ENCODE measurements around the gene RBM24. TPM values are rescaled to one million over a fixed set of nuclear protein-coding genes. Genes with fewer than 3 reads are reported as not detected.
A peak's percentile ranks its signal among the peaks of the same experiment; 100 is the strongest.

The RBM24 gene
- total RNA-seq: 0.63 and 0.64 TPM in 2 replicates

DNA sequence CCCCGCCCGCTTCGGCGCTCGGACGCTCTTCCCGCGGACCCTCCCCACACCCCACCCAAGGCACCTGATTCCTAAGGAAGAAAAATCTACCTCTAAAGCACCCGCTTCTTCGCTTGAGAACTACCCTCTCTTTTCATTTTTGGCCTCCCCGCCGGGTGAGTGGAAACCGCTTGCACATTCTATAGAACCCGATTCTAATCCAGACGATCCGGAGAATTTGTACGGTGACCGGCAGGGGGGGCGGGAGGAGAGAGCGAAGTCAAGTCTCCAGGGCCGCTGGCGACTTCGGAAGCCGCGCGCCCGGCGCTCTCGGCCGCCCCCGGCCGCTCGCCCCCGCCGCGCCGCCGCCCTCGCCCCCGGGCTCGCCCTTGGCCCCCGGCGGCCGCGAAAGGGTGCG lies at the start of gene RBM24:
RBM24 (plus strand) TSS at position 262 of the 397 bp plus-strand sequence. CDS start 221 bp downstream, outside the sequence.
- DNase-seq (ENCODE audit: low read depth in 2 of 2): peak; percentile 7 to 71

DNA sequence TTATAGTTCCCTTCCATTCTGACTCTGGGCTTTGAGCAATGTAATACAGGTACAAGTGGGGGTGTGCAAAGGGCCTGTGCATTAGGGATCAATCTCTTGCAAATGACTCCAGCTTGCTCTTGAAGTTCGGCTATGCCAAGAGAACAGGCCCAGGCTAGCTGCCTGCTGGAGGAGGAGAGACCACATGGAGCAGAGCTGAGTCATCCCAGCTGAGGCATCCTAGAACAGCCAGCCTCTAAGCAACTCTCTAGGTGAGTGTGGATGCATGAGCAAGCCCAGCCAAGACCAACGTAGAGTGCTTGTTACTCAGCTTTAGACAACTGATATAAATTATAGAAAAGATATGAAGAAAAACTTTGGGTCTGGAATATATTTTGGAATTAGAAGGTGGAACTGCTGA lies 47.6 kb upstream of the RBM24 start:
- no peak for DNase-seq (ENCODE audit: low read depth in 2 of 2)

DNA sequence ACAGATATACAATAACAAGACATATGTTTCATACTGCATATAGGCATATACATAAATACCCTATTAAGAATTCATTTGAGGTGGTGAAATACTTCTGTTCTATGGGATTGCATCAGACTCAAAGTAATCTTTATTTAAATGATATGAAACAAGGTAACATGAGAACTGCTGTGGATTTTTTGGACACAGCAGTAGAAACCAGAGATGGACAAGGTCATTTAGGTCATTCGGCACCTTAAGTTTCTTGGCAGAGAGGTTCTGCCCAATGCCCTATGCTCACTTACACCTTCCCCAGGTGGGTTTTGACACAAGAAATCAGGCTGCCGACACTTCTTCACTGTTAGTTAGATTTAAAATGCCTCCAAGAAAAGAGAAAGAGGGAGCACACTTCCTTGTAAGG lies 43.9 kb upstream of the RBM24 start:
- DNase-seq (ENCODE audit: low read depth in 2 of 2): no peak

DNA sequence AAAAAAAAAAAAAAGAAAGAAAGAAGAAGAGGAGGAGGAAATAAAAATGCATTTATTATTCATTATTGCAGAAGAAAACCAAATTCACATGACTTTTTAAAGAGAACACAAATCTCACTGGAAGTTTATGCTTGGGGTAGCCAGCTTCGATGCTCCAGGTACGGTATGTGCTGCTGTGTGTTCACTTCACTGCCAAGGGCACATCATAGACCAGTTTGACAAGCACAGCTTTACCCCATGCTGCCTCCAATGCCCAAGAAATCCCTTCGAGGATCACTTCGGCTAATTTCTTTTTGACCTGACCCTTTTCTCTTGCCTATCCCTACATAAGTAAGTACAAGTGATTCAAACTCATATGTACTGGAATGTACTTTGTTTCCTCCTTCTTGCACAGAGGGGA lies 41.9 kb upstream of the RBM24 start:
- no peak for DNase-seq (ENCODE audit: low read depth in 2 of 2)

DNA sequence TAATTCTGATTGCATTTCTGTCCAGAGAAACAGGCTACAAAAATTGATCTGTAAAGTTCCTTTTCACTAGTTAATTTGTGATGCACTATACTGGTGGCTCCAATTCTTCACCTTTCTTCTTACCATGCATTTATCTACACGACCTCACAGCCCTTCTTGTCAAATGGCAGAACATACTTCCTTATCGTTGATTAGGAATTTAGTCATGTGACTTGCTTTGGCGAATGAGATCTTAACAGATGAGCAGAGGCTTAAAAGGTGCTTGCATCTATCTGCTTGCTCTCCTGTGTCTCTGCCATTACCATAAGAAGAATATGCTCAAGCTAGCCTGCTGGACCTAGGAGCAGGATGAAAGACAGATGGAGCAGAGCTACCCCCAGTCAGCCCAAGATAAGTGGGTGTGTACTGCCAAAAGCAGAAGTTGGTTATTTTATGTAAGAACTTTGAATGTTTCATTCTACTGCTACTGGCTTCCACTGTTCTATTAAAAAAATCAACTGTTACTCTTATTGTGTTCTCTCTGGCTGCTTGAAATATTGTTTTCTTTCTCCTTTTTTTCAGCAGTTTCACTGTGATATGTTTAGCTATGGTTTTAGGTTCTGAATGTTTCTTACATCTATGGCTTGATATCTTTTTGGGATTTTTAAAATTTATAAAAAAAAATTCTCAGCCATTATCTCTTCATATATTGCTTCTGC lies 40.2 kb upstream of the RBM24 start:
- no peak for DNase-seq (ENCODE audit: low read depth in 2 of 2)

DNA sequence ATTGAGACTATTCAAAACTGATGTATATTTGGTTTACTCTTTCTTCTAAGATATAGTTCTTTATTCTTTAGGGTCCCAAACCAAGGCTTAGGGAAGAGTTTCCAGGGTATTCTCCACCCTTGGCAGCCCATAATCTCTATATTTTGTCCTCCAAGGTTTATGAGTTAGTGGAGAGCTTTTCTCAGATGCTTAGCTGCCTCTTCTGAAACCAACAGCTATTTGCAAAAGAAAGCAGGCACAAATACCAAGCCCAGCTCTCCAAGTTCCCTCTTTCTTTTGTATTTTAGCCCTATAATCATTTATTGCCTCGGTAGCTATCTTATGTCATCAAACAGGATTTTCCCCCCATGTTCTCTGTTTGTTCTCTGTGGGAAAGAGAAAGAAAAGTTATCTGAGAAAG lies 39.1 kb upstream of the RBM24 start:
- no peak for DNase-seq (ENCODE audit: low read depth in 2 of 2)

DNA sequence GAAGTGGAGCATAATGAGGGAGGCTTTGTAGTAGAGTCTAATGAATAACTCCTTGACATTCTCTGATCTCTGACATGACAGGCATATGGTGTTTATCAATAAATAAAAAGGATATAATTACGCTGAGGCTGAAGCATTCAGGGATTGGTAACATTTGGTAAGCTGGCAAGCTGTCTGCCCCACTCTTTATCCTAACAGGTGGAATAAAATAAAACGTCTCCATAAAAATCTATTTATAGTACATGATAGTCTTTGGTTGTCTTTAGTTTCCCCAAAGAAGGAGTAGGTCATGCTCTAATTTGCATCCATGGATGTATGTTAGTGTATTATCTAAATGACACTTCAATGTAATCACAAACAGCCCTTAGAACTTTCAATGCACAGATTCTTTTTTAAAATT lies 30.9 kb upstream of the RBM24 start:
- DNase-seq (ENCODE audit: low read depth in 2 of 2): no peak

DNA sequence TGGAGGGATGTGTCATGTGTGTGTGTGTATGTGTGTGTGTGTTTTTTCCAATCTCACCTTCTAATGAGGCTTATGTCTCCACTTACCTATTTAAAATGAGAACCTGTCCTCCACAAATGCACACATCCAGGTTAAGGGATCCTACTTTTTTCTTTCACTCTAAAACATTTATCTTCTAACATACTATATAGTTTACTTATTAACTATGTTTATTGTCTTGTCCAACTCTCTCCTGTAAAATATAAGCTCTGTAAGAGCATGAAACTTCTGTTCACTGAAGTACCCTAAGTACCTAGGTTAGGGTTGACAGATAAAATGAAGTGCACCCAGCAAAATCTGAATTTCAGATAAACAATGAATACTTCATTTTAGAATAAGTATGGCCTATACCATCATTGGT lies 29.2 kb upstream of the RBM24 start:
- no peak for DNase-seq (ENCODE audit: low read depth in 2 of 2)

DNA sequence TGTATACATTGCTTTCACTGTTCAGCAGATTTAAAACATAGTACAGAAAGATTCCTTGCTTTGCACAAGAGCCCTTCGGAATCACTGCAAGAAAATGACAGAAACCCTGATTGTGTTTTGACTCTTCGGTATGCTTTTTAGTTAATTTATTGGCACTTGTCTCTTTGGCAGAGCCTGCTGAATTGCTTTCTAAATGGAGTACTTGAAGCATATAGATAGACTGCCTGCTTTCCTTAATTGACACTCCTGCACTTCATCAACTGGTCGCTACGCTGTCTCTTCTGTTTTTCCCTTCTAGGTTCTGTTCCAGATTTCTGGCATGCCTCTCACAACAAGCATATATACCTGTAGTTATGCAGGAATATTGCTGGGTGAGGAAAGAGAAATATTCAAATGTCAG lies 22.4 kb upstream of the RBM24 start:
- no peak for DNase-seq (ENCODE audit: low read depth in 2 of 2)

DNA sequence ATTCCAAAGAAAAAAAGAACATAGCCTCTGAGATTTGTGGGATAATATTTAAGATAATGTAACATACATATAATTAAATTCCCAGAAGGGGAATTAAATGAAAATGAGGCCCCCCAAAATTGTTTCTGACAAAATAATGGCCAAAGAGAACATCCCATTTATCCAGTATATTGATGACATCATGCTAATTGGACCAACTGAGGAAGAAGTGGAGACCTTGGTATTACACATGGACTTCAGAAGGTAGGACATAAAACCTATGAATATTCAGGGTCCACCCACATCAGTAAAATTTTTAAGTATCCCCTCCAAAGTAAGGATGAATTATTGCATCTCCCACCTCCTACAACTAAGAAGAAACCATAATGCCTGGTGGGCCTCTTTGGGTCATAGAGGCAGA lies 15.6 kb upstream of the RBM24 start:
- DNase-seq (ENCODE audit: low read depth in 2 of 2): no peak

DNA sequence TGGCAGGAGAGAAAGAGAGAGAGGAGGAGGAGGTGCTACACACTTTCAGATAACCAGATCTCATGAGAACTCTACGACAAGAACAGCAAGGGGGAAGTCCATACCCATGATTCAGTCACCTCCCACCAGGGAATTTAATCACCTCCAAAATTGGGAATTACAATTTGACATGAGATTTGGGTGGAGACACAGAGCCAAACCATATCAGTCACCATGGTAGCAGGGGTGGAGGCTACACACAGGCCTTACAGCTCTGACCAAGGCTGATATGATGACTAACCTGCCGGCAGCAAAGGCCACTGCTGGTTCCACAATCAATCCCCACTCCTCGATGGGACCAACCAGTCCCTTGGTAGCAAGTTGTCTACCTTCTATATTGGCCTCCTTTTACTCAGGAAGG lies 13.6 kb upstream of the RBM24 start:
- no peak for DNase-seq (ENCODE audit: low read depth in 2 of 2)

DNA sequence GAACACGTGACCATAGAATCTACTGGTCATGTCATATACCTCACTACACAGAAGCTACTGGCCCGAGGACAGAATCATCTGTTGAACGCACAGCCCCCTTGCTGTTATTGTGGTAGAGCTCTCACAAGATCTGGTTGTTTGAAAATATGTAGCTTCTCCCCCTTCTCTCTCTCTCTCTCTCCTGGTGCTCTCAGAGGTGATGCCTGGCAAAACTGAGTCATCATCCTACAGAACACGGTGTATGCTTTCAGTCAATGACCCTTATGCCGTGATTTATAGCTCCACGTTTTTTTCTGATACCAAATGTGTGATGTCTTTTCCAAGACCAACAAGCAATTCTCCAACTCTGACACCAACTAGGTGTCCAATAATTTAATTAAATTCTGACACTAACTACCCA lies 13.0 kb upstream of the RBM24 start:
- peak in 1 of 2 donors; percentile 22 for DNase-seq (ENCODE audit: low read depth in 2 of 2)

DNA sequence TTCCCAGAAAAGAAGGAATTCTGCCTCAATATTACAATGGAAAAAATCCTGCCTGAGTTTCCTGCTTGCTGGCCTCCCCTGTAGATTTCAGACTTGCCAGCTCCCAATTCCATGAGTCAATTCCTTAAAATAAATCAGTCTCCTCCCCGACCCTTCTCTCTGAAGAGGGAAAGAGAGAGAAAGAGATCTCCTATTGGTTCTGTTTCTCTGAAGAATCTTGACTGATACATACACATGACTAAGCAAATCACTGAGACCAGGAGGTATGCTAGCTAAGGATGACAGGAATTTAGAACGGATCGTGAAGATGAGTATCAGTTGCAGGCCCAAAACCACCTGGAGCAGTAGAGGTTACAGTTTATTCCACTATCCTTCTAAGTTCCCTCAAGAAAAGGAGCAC lies 11.3 kb upstream of the RBM24 start:
- DNase-seq (ENCODE audit: low read depth in 2 of 2): no peak

DNA sequence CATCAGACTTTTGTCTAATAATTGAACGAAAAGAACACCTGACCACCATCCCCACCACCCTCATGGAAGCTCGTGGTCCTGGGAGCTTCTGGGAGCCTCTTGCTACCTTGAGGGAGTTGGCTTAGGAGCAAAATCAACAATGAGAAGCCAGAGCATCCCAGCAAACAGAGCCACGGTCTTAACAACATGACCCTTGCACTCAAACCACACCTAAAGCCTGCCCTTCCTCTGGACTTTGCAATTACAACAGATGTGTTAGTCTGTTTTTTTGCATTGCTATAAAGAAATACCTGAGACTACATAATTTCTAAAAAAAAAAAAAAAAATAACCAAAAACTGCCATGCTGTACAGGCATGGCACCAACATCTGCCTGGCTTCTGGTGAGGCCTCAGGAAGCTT lies 9.5 kb upstream of the RBM24 start:
- DNase-seq (ENCODE audit: low read depth in 2 of 2): no peak

DNA sequence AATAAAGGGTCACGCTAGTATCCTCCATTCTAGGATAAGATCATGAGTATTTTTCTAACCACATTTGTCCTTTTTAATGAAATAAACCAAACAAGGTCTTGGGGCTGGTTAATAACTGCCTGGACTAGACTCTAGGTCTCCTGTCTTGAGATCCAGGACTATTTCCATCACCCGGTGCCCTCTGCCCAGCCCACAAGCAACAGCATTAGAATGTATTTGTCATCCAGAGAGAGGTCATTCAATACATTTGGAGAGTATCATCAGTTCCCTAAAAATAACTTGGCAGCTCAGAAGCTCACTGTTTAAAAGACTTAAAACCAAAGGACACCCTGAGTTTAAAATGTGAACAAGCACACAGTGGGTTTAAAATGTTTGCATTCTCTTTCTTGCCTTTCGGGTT lies 4.4 kb upstream of the RBM24 start:
- DNase-seq (ENCODE audit: low read depth in 2 of 2): no peak

DNA sequence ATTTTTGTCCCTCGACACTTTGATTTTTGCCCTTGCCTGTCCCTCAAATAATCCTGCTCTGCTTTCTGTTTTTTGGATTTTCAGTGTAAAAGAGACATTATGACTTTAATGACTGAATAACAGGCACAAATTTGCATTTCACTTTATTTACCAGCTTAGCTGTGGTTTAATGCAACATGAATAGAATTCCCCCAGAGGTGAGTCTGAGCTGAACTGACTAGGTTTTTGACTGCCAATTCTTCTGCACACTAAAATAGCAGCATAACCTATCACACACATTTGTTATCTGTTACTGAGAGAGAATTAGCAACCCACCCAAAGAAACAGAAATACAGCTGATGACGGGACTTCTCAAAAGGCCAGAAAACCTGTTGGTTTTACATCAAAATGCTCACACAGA lies 3.9 kb upstream of the RBM24 start:
- DNase-seq (ENCODE audit: low read depth in 2 of 2): no peak

DNA sequence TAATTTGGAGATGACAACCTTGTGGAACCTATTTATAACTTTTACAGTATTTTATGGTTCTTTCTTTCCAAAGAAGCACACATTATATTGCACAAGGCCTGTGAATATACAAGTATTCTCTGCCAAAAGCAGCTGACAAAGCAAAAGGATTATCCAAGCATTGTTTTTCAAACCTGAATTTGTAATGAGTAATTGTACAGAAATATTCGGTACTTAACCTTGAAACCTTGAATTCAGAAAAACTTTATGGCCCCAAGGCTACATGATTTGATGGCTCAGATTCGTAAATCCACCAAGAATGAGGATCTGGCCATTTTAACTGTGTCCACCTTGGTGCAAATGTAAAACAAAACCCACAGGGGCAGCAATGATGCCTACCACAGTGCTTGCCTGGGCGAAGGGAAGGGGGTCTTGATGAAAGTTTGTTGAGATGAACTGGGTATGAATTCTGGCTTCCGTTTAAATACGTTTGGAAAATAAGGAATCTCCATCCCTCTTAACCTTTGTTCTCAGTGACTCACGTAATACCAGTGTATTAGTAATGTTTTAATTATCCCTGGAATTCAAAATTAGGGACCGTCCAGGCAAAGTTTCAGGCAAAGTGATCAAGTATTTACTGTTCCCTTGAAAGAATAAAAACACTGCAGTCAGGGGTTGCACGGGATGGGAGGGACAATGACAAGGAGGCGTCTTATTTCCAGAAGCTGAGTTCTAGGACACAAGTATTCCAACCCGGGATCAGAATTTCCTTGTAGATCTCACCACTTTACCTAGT lies 2.7 kb upstream of the RBM24 start:
- no peak for DNase-seq (ENCODE audit: low read depth in 2 of 2)

DNA sequence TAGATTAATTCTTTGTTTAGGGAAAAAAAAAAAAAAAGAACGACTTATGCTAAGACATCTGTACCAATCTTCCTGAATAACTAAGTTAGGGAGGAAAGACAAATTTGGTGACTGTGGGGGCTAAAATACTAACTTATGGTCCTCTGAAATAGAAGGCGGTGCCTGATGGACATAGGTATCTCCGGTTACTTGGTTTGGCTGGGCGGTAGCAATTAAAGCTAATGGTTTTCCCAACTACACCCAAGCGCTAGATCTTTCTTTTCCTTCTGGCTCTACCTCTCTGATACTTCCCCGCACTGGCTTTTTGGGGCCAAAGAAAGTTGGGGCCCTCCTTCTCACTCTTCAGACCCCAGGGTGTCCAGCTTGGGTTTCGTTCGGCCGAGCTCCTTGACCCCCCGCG lies 1.0 kb upstream of the RBM24 start:
- DNase-seq (ENCODE audit: low read depth in 2 of 2): no peak

DNA sequence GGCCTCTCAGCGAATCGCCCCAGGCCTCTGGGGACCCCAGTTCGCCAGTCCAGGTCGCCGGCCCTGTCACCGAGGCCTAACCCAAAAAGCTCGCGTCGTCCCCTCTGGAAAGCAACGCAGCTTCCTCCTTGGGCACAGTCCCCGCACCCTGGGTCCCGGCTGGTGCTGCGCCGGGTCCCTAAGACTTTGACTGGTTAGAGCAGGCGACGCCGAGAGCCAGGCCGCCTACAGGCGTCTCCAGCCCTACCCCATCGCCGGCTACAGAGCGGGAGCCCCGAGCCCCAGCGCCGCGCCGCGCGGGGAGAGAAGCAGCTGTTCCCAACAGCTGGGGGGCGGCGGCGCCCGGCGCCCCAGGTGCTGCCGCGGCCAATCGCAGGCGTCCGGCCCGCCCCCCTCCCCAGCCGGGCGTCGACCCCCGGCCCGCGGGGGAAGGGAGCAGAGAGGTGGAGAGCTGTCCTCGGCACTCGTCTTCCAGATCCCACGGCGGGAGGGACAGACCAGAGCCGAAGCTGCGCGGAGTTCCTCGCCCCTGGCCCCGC lies 540 bp upstream of the RBM24 start:
- DNase-seq (ENCODE audit: low read depth in 2 of 2): peak in 1 of 2 donors; percentile 30

DNA sequence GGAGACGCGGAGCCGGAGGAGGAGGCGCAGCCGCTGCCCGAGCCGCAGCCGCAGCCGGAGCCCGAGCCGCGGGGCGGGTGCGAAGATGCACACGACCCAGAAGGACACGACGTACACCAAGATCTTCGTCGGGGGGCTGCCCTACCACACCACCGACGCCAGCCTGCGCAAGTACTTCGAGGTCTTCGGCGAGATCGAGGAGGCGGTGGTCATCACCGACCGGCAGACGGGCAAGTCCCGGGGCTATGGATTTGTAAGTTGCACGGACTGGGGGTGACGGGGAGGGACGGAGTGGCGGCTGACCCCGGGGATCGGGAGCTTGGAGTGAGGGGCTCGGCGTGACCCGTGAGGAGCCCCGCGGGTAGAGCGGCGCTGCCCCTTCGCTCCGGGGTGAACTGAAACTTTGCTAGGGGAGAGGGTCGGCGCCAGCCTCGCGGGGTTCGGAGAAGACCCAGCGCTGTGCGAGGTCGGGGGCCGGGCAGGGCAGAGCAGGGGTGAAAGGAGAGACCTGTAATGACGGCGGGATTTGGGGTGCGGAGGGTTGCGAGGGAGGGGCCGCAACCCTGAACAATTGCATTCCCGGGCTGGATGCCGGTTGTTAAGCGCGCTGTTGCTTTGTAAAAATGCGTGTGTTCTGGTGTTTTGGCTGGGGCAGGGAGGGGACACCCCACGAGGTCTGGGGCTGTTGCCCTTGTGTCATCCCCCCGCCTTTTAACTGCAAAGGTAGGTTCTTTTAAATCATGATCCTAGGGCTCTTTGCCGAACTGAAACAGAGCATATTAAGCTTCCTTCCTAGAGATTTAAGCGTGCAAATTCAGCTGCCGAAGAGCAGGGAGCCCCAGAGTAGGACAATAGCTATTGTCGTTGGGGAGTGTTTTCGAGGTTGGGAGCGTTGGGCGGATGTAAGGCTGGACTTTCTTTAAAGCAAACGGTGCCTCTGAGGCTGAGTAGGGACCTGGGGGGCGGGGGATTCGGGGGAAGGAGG lies 628 bp downstream of the RBM24 start:
- peak in 1 of 2 donors; percentile 41 for DNase-seq (ENCODE audit: low read depth in 2 of 2)

DNA sequence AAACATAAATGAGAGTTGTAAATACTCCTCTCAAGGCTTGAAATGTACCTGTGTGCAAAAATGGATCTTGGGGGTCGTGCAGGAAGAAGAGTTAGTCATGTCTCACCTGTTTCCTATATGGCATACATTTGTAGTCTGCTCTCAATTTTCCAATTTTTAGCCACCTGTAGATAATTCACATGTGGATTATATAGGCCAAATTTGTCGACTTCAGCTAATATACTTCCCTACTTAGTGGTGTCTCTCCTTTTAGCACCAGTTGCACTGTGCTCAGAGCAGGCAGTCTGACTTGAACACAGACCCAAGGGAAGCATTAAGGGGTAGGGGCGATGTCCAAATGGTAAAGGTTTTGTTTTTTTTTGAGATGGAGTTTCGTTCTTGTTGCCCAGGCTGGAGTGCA lies 1.9 kb downstream of the RBM24 start:
- DNase-seq (ENCODE audit: low read depth in 2 of 2): no peak

DNA sequence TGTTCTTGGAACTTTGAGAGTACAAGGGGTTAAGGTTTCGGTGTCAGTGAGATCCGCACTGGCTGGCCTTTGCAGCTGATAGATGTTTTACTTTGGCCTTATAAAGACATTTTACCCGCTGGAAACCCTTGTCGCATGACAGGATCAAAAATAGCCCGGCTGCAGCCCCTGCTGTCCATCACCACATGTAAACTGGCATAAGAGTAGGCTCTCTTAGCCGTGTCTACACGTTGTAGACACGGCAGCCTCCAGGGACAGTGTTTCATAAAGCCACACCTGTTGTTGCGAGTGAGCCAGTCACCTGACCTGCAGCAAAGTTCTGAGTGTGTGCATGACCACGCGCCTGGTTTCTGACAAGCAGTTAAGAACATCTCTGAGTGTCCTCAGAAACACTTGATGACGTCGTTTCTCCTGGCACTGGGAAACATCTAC lies 8.5 kb downstream of the RBM24 start:
- DNase-seq (ENCODE audit: low read depth in 2 of 2): no peak
